Neural crest cell (in vitro differentiated cells): ENCODE results near the gene ATAD3B. TPM values are rescaled to one million over a fixed set of nuclear protein-coding genes. Genes with fewer than 3 reads are reported as not detected.
"Not testable (repeated sequence)": the region's sequence is repeated elsewhere in the genome, so short reads cannot be mapped to it uniquely, and the experiment has no call there.

ENCODE experiments used
- DNase-seq: peaks from one replicate; pipeline ENCODE4 v3.0.0; 2021; ENCODE audit warnings: low read depth, mixed read lengths, low spot score
- H3K27ac Mint-ChIP-seq: one replicate; pipeline ENCODE4 v1.8.0; 2021; ENCODE audit warnings: mild to moderate bottlenecking, mixed read lengths; ENCODE audit not compliant: unreplicated experiment
- H3K27me3 Mint-ChIP-seq: 2 replicates; pipeline ENCODE4 v1.8.0; 2021; ENCODE audit warnings: low read depth, mild to moderate bottlenecking, mixed read lengths
- H3K36me3 Mint-ChIP-seq: 2 replicates; pipeline ENCODE4 v1.8.0; 2021; ENCODE audit warnings: low read depth, mild to moderate bottlenecking, mixed read lengths
- H3K4me1 Mint-ChIP-seq: 2 replicates; pipeline ENCODE4 v1.8.0; 2021; ENCODE audit warnings: mixed read lengths
- H3K4me3 Mint-ChIP-seq: one replicate; pipeline ENCODE4 v1.8.0; 2021; ENCODE audit warnings: mild to moderate bottlenecking, mixed read lengths
- H3K9me3 Mint-ChIP-seq: 2 replicates; pipeline ENCODE4 v1.8.0; 2021; ENCODE audit warnings: mixed read lengths
- total RNA-seq: library from RNA; stranded (reverse); gene quantifications from 2 replicates; pipeline ENCODE4 v1.2.1, GENCODE V29; 2021
- TF ChIP-seq, protein P1 (sequence below): fragments of 200-600 bp; sonication (generic); conservative IDR thresholded peaks from 2 replicates; pipeline ENCODE4 v1.5.0; 2021; ENCODE audit warnings: antibody characterized with exemption, mild to moderate bottlenecking

The ATAD3B gene
- total RNA-seq, 1 donor from 2014 or later: 45.1 TPM

DNA sequence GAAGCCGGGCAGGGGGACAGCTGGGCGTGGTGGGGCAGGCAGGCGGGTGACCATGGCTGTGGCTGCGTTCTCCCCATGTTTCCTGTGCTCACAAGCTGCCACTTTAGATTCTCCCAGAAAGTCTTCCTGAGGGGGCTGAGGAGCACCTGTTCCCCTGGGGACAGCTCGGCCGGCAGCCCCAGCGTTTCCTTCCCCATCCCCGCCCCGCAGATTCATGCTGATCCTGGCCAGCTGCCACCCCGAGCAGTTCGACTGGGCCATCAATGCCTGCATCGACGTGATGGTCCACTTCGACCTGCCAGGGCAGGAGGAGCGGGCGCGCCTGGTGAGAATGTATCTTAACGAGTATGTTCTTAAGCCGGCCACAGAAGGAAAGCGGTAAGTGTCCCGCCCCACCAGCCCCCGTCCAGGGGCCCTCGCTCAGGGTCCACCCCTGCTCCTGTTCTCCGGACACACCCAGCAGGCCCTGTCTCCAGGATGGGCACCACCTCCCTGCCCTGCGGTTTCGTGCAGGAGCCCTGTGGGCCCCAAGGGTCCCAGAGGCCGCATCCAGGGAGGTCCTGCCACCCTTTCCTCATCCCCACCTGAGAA, 10.9 kb upstream of the ATAD3B start:
- Mint-ChIP-seq H3K4me3 (no peak overlapping the region), H3K27me3 (no peaks in the 10 kb centered on the region), H3K4me1 (no peaks in the 10 kb centered on the region), H3K9me3 (no peaks in the 10 kb centered on the region), H3K36me3 (no peaks in the 10 kb centered on the region), H3K27ac (no peak overlapping the region)
- DNase-seq: no peak
- TF ChIP-seq, protein P1, sequence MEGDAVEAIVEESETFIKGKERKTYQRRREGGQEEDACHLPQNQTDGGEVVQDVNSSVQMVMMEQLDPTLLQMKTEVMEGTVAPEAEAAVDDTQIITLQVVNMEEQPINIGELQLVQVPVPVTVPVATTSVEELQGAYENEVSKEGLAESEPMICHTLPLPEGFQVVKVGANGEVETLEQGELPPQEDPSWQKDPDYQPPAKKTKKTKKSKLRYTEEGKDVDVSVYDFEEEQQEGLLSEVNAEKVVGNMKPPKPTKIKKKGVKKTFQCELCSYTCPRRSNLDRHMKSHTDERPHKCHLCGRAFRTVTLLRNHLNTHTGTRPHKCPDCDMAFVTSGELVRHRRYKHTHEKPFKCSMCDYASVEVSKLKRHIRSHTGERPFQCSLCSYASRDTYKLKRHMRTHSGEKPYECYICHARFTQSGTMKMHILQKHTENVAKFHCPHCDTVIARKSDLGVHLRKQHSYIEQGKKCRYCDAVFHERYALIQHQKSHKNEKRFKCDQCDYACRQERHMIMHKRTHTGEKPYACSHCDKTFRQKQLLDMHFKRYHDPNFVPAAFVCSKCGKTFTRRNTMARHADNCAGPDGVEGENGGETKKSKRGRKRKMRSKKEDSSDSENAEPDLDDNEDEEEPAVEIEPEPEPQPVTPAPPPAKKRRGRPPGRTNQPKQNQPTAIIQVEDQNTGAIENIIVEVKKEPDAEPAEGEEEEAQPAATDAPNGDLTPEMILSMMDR: no peak

DNA sequence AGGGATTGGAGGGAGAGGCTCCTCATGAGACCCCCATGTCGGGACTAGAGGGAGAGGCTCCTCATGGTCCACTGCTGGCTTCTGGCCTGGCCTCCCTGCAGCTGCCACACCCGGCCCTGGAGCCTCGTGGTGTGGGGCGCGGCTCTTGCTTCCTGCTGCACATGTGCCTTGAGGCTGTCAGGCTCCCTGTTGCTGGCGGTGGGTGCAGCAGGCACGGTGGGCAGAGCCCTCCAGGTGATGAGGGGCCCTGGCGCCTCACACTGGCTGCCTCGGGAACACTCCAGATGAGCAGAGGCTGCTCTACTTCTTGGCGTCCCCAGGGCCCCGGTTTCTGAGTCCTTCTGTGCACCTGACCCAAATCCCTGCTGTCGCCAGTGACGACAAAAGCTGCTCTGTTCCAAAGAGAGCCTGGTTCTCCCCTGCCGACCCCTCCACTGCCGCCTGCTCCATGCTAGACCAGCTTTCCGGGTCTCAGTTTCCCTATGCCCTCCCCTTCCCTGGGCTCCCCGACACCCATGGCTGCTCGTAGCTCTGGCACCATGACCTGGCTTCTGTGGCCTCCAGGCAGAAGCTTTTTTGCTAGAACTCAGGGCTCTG, 9.7 kb upstream of the ATAD3B start:
- TF ChIP-seq, protein P1: no peak
- DNase-seq: no peak
- no peaks in the 10 kb centered on the region for H3K9me3 Mint-ChIP-seq
- H3K4me1 Mint-ChIP-seq: no peaks in the 10 kb centered on the region
- H3K4me3 Mint-ChIP-seq: no peak overlapping the region
- no peaks in the 10 kb centered on the region for H3K27me3 Mint-ChIP-seq
- H3K27ac Mint-ChIP-seq: no peak overlapping the region
- no peaks in the 10 kb centered on the region for H3K36me3 Mint-ChIP-seq

DNA sequence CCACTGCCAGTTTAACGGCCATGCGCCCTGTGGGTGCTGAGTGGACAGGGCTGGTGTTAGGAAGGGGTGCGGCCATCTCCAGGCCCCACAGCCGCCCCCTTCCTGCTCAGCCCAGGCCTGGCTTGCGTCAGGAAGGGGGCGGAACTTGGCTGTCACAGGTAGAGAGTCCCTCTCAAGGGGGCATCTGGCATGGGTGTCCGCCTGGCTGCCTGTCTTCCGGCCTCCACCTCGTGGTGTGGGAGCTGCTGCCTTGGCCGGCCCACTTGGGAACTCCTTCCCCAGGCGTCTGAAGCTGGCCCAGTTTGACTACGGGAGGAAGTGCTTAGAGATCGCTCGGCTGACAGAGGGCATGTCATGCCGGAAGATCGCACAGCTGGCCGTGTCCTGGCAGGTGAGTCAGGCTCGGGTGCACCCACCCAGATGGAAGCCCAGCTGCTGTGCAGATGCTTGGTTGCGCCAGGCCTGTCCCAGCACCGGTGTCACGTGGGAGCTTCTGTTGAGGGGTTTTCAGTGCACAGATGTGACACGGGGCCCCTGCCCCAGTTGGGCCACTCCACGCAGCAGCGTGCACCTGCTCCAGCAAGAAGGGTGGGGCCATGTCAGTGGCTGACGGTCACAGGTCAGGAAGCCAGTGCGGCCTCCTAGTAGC, 9.1 kb upstream of the ATAD3B start:
- Mint-ChIP-seq H3K27me3 (no peaks in the 10 kb centered on the region), H3K4me3 (no peak overlapping the region), H3K9me3 (no peaks in the 10 kb centered on the region), H3K27ac (no peak overlapping the region), H3K36me3 (no peaks in the 10 kb centered on the region), H3K4me1 (no peaks in the 10 kb centered on the region)
- DNase-seq: no peak
- TF ChIP-seq, protein P1: no peak

DNA sequence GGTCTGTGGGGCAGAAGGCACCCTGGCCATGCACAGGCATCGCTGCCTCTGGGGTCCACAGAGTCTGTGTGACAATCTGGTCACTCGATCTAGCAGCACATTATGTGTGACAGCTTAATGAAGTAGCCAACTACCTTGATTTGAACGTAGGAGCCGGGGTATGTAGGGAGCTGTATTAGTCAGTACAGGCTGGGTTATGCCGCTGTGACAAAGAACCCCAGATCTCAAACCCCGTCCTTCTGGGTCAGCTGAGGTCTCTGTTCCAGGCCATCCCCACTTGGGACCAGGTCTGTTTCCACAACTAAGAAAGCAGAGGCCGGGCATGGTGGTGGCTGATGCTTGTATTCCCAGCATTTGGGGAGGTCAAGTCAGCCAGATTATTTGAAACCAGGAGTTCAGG, 8.3 kb upstream of the ATAD3B start:
- TF ChIP-seq, protein P1: no peak
- H3K36me3 Mint-ChIP-seq: no peaks in the 10 kb centered on the region
- H3K9me3 Mint-ChIP-seq: no peaks in the 10 kb centered on the region
- H3K27ac Mint-ChIP-seq: no peak overlapping the region
- no peaks in the 10 kb centered on the region for H3K27me3 Mint-ChIP-seq
- DNase-seq: no peak
- no peaks in the 10 kb centered on the region for H3K4me1 Mint-ChIP-seq
- no peak overlapping the region for H3K4me3 Mint-ChIP-seq

DNA sequence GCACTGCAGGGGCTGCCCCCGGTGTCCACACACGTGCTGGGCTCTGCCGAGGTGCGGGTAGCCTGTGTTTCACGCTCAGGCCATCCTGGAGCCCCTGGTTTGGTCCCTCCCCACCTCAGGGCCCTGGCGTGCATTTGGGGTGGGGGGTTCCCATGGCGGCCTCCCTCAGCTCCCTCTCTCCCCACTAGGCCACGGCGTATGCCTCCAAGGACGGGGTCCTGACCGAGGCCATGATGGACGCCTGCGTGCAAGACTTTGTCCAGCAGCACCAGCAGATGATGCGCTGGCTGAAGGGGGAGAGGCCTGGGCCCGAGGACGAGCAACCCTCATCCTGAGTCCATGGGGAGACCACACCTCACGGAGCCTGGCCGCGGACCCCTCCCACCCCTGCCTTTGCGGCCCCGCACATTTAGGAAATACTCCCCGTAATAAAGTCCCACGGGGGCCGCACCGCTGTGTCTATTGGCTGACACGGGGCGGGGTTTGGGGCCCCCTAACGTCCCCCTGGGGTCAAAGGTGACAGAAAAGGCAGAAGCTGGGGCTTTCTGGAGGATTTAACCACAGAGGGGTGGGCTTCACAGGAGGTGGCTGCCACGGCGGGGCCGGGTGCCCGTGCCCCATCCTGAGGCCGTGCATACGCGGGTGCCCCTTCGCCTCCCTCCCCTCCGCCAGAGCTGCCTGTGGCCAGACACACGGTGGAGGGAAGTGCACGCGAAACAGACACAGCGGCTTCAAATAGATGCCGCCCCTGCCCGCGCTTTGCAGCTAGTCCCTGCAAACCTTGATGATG, 3.2 kb upstream of the ATAD3B start:
- not testable (repeated sequence) for H3K9me3 Mint-ChIP-seq, H3K27ac Mint-ChIP-seq, DNase-seq, H3K27me3 Mint-ChIP-seq, H3K4me3 Mint-ChIP-seq, H3K36me3 Mint-ChIP-seq
- peaks cover 23% of the 10 kb centered on the region for H3K4me1 Mint-ChIP-seq
